ENCODE data around the gene FUT6. TPM values are rescaled to one million over a fixed set of nuclear protein-coding genes. Genes with fewer than 3 reads are reported as not detected.
"Not testable (repeated sequence)": the region's sequence is repeated elsewhere in the genome, so short reads cannot be mapped to it uniquely, and the experiment has no call there.

The FUT6 gene
- total RNA-seq, 1 donor from 2014 or later: not detected

GRCh38 chr19:5784581-5785147 is 54.8 kb downstream of the FUT6 start, which contains the start of gene PRR22:
TSS of gene PRR22 (minus strand) at chr19:5784746. CDS start at chr19:5784660, 86 bp downstream.
- peaks cover 8% of the 10 kb centered on the region for H3K36me3 Mint-ChIP-seq (ENCODE audit: low read depth)
- H3K27ac Mint-ChIP-seq (ENCODE audit: unreplicated experiment): no peak within 1 kb of the TSS
- no peaks in the 10 kb centered on the region for H3K4me1 Mint-ChIP-seq
- no peaks in the 10 kb centered on the region for H3K9me3 Mint-ChIP-seq
- H3K4me3 Mint-ChIP-seq: no peak within 1 kb of the TSS
- no peaks in the 10 kb centered on the region for H3K27me3 Mint-ChIP-seq (ENCODE audit: low read depth)
- TF ChIP-seq CTCF (conservative IDR thresholded peaks at IDR 0.05): no peak
- no peak for DNase-seq (ENCODE audit: low read depth, low spot score)

- no peaks in the 10 kb centered on the region for H3K27me3 Mint-ChIP-seq (ENCODE audit: low read depth)
- no peaks in the 10 kb centered on the region for H3K9me3 Mint-ChIP-seq
- H3K27ac Mint-ChIP-seq (ENCODE audit: unreplicated experiment): no peak overlapping the region
- TF ChIP-seq CTCF (conservative IDR thresholded peaks at IDR 0.05): no peak
- H3K4me3 Mint-ChIP-seq: no peak overlapping the region
- no peak for DNase-seq (ENCODE audit: low read depth, low spot score)
- H3K36me3 Mint-ChIP-seq (ENCODE audit: low read depth): peaks cover 8% of the 10 kb centered on the region
- no peaks in the 10 kb centered on the region for H3K4me1 Mint-ChIP-seq
Observed at GRCh38 chr19:5782945-5783919, 56.3 kb downstream of the FUT6 start.

- H3K36me3 Mint-ChIP-seq (ENCODE audit: low read depth): peaks cover 8% of the 10 kb centered on the region
- H3K9me3 Mint-ChIP-seq: no peaks in the 10 kb centered on the region
- H3K4me3 Mint-ChIP-seq: no peak overlapping the region
- no peak overlapping the region for H3K27ac Mint-ChIP-seq (ENCODE audit: unreplicated experiment)
- TF ChIP-seq CTCF (conservative IDR thresholded peaks at IDR 0.05): no peak
- DNase-seq (ENCODE audit: low read depth, low spot score): no peak
- H3K27me3 Mint-ChIP-seq (ENCODE audit: low read depth): no peaks in the 10 kb centered on the region
- H3K4me1 Mint-ChIP-seq: no peaks in the 10 kb centered on the region
Observed at GRCh38 chr19:5782322-5782721, 57.2 kb downstream of the FUT6 start.

- not testable (repeated sequence) for H3K27me3 Mint-ChIP-seq (ENCODE audit: low read depth); H3K27ac Mint-ChIP-seq (ENCODE audit: unreplicated experiment); H3K4me1 Mint-ChIP-seq
Observed at GRCh38 chr19:5780916-5781315, 58.6 kb downstream of the FUT6 start.

More at GRCh38 chr19:5780916-5781315, 58.6 kb downstream of the FUT6 start:
- H3K9me3 Mint-ChIP-seq; H3K36me3 Mint-ChIP-seq (ENCODE audit: low read depth); DNase-seq (ENCODE audit: low read depth, low spot score); H3K4me3 Mint-ChIP-seq: not testable (repeated sequence)

Other genes with a start within 250 kb of the FUT6 start
- 103 and 117 TPM in 2 replicates for gene SAFB2, start 216.9 kb downstream of the FUT6 start, total RNA-seq
- 176 and 184 TPM in 2 replicates for gene SAFB, start 216.6 kb downstream of the FUT6 start, total RNA-seq
- gene MICOS13, start 159.2 kb downstream of the FUT6 start, total RNA-seq: 23.2 and 25.6 TPM in 2 replicates
- gene HSD11B1L, start 158.7 kb downstream of the FUT6 start, total RNA-seq: 16.0 and 21.7 TPM in 2 replicates
- gene RPL36, start 149.4 kb downstream of the FUT6 start, total RNA-seq: 1,029 and 1,097 TPM in 2 replicates
- 89.9 and 93.2 TPM in 2 replicates for gene LONP1, start 119.6 kb downstream of the FUT6 start, total RNA-seq
- not detected in 2 replicates for gene CATSPERD, start 119.1 kb downstream of the FUT6 start, total RNA-seq
- gene PRR22, start 55.0 kb downstream of the FUT6 start, total RNA-seq: 6.7 and 6.8 TPM in 2 replicates
- gene DUS3L, start 48.5 kb downstream of the FUT6 start, total RNA-seq: 65.1 and 67.2 TPM in 2 replicates
- gene NRTN, start 34.6 kb downstream of the FUT6 start, total RNA-seq: 4.4 and 4.8 TPM in 2 replicates
- gene FUT3, start 11.7 kb upstream of the FUT6 start, total RNA-seq: not detected in 2 replicates
- gene FUT5, start 30.8 kb upstream of the FUT6 start, total RNA-seq: not detected in 2 replicates
- 230 and 239 TPM in 2 replicates for gene NDUFA11, start 64.1 kb upstream of the FUT6 start, total RNA-seq
- gene VMAC, start 65.2 kb upstream of the FUT6 start, total RNA-seq: 0.89 and 1.7 TPM in 2 replicates
- 1.6 and 2.6 TPM in 2 replicates for gene CAPS, start 74.6 kb upstream of the FUT6 start, total RNA-seq
- 121 and 122 TPM in 2 replicates for gene RANBP3, start 138.4 kb upstream of the FUT6 start, total RNA-seq